Endothelial cell of umbilical vein (primary cell): ENCODE results near the gene AQP3. TPM values are rescaled to one million over a fixed set of nuclear protein-coding genes. Genes with fewer than 3 reads are reported as not detected.

Experiments used
- BruUV-seq: library from RNA; stranded (reverse); fragments of 400-500 nt; replicated peaks from 2 replicates; lab custom pipeline; 2021; lab: Mats Ljungman, UMichigan
- CTCF ChIA-PET: fragments of 300-600, 350-600 bp; sonication (Branson Sonifier 250); formaldehyde crosslinking; loops from one replicate; lab custom pipeline; 2021; ENCODE audit warnings: antibody characterized with exemption, inconsistent platforms; lab: Charles Lee
- POLR2A ChIA-PET: fragments of 300-600, 350-600 bp; sonication (Branson Sonifier 250); formaldehyde crosslinking; loops from one replicate; lab custom pipeline; 2021; ENCODE audit warnings: antibody characterized with exemption, inconsistent platforms; lab: Charles Lee
- DNase-seq: peaks from one replicate; pipeline ENCODE4 v3.0.0-alpha.2; 2011; ENCODE audit warnings: low read depth, low spot score
- FAIRE-seq: peaks from 2 replicates; lab custom pipeline; 2011; peaks lifted over from hg19 to GRCh38; lab: Jason Lieb, UNC
- H2AFZ ChIP-seq: 2 replicates; pipeline ENCODE4 v1.6.0; 2012; ENCODE audit warnings: low read depth, low read length, control low read depth, inconsistent platforms
- H3K27ac ChIP-seq: 2 replicates; pipeline ENCODE4 v1.5.1; 2011; ENCODE audit warnings: low read depth, mild to moderate bottlenecking, control low read depth, low read length, moderate library complexity; ENCODE audit not compliant: insufficient read depth
- H3K27me3 ChIP-seq, 2 experiments: 2 replicates each; pipeline versions ENCODE4 v1.6.0 to v1.6.1; 2011; ENCODE audit warnings: low read length in 2 of 2, mixed read lengths in 1 of 2; ENCODE audit not compliant: control insufficient read depth in 2 of 2, insufficient read depth in 2 of 2
- H3K36me3 ChIP-seq, 2 experiments: 2 replicates in 1 of 2; 3 replicates in 1 of 2; pipeline ENCODE4 v1.5.1; 2011; ENCODE audit warnings: low read length in 2 of 2, mild to moderate bottlenecking in 1 of 2, moderate library complexity in 1 of 2; ENCODE audit not compliant: control insufficient read depth in 2 of 2, insufficient read depth in 2 of 2; ENCODE audit errors: extremely low read depth in 1 of 2
- H3K4me1 ChIP-seq: 3 replicates; pipeline ENCODE4 v1.5.1; 2011; ENCODE audit warnings: mild to moderate bottlenecking, low read length; ENCODE audit not compliant: control insufficient read depth, insufficient read depth; ENCODE audit errors: extremely low read depth
- H3K4me2 ChIP-seq: 2 replicates; pipeline ENCODE4 v1.6.1; 2011; ENCODE audit warnings: low read length, control low read depth, mixed read lengths; ENCODE audit not compliant: insufficient read depth
- H3K4me3 ChIP-seq, 3 experiments: fragments of 200-600 bp in 1 of 3; sonication (generic), shearing (Covaris generic) in 1 of 3; replicated peaks in 1 of 3; 2 replicates each; pipeline ENCODE4 v1.5.1; 2011 to 2016; ENCODE audit warnings: control low read depth in 3 of 3, low read length in 3 of 3, mild to moderate bottlenecking in 2 of 3, inconsistent platforms in 1 of 3, low read depth in 1 of 3, moderate library complexity in 1 of 3; ENCODE audit not compliant: insufficient read depth in 1 of 3
- H3K79me2 ChIP-seq: 2 replicates; pipeline ENCODE4 v1.6.0; 2012; ENCODE audit warnings: low read length, inconsistent platforms; ENCODE audit not compliant: control insufficient read depth, insufficient read depth
- H3K9ac ChIP-seq: replicated peaks from 2 replicates; pipeline ENCODE3; 2011; ENCODE audit warnings: low read length, control low read depth; ENCODE audit not compliant: insufficient read depth; ENCODE audit errors: extremely low read depth
- H3K9me1 ChIP-seq: replicated peaks from 3 replicates; pipeline ENCODE4 v1.6.0; 2011; ENCODE audit warnings: mild to moderate bottlenecking, low read length; ENCODE audit not compliant: control insufficient read depth, insufficient read depth; ENCODE audit errors: extremely low read depth
- H3K9me3 ChIP-seq: replicated peaks from 2 replicates; pipeline ENCODE4 v1.5.1; 2012; ENCODE audit warnings: low read length, inconsistent platforms; ENCODE audit not compliant: control insufficient read depth, insufficient read depth
- H4K20me1 ChIP-seq: replicated peaks from 2 replicates; pipeline ENCODE3; 2011; ENCODE audit warnings: mild to moderate bottlenecking, low read length; ENCODE audit not compliant: control insufficient read depth, insufficient read depth; ENCODE audit errors: extremely low read depth
- CTCF ChIP-seq, 2 donors: IDR thresholded peaks; 1 replicate in 1 of 2; 2 replicates in 1 of 2; pipeline ENCODE4 v1.5.1; 2011; ENCODE audit warnings: low read length in 2 of 2, mild to moderate bottlenecking in 2 of 2, moderate library complexity in 2 of 2, control low read depth in 1 of 2, inconsistent platforms in 1 of 2, low read depth in 1 of 2; ENCODE audit not compliant: insufficient read depth in 1 of 2; ENCODE audit errors: extremely low read depth in 1 of 2
- EZH2 ChIP-seq: IDR thresholded peaks from 2 replicates; pipeline ENCODE4 v1.6.1; 2012; ENCODE audit warnings: borderline replicate concordance, low read depth, mild to moderate bottlenecking, moderate library complexity, low read length, inconsistent platforms; ENCODE audit not compliant: severe bottlenecking
- FOS ChIP-seq: IDR thresholded peaks from 2 replicates; pipeline ENCODE4 v1.6.1; 2011; ENCODE audit warnings: mild to moderate bottlenecking, low read length, moderate library complexity, borderline replicate concordance; ENCODE audit not compliant: insufficient read depth
- GATA2 ChIP-seq: IDR thresholded peaks from 2 replicates; pipeline ENCODE4 v1.7.0; 2011; ENCODE audit warnings: low read depth, mild to moderate bottlenecking, moderate library complexity, mixed read lengths, low read length; ENCODE audit not compliant: insufficient read length, insufficient read depth
- JUN ChIP-seq: IDR thresholded peaks from 2 replicates; pipeline ENCODE4 v1.6.1; 2011; ENCODE audit warnings: borderline replicate concordance, low read depth; ENCODE audit not compliant: insufficient read length, insufficient read depth
- MAX ChIP-seq: IDR thresholded peaks from 2 replicates; pipeline ENCODE4 v1.6.1; 2011; ENCODE audit not compliant: insufficient read depth, insufficient read length
- MYC ChIP-seq: IDR thresholded peaks from one replicate; pipeline ENCODE4 v1.6.1; 2011; ENCODE audit warnings: mild to moderate bottlenecking, low read depth, low read length
- POLR2A ChIP-seq: IDR thresholded peaks from 2 replicates; pipeline ENCODE4 v1.6.1; 2012; ENCODE audit warnings: low read depth, mild to moderate bottlenecking, control low read depth, low read length
- POLR2AphosphoS5 ChIP-seq: IDR thresholded peaks from 2 replicates; pipeline ENCODE4 v1.6.1; 2012; ENCODE audit warnings: low read depth, mild to moderate bottlenecking, control low read depth, low read length, moderate library complexity; ENCODE audit not compliant: insufficient read depth
- dilution Hi-C: fragments of 300-500 bp; cut with MboI; formaldehyde crosslinking; loops from one replicate; pipeline ENCODE4 v1.15.0; 2019; ENCODE audit warnings: low sequenced_read_pairs; ENCODE audit not compliant: extremely low pct_ligation_motif_present
- intact Hi-C: fragments of 100-400 bp; cut with micrococcal nuclease; formaldehyde crosslinking; loops from one replicate; pipeline ENCODE4 v1.10.0; 2022
- polyA plus RNA-seq, 4 experiments: library from polyadenylated mRNA; depleted of rRNA in 3 of 4; stranded (reverse) in 3 of 4; unstranded in 1 of 4; fragments of >200 nt; gene quantifications; 2 replicates each; pipeline versions ENCODE4 v1.2.1 to v1.2.3, GENCODE V29; 2011 to 2012; ENCODE audit warnings: missing spikeins in 1 of 4
- total RNA-seq: library from RNA; stranded (reverse); gene quantifications from 2 replicates; pipeline ENCODE4 v1.2.3, GENCODE V29; 2021

The AQP3 gene
- total and polyA plus RNA-seq, 2 donors (not counting 3 experiments of a cell fraction or from before 2014, with no cell fraction given): 0.93 to 1.8 TPM

DNA sequence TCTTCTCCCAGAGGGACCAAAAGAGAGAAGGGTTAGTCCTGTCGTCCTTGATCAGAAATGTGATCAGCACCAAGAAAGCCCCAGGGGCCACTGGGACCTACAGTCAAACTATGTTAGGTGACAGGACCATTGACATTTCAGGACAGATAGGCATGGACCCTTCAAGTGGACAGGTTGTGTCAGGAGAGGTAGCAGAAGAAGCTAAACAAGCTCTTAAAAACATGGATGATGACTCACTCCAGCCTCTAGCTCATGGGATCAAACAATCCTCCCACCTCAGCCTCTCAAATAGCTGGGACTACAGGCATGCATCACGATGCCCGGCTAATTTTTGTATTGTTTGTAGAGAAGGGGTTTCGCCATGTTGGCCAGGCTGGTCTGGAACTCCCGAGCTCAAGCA lies 2.3 kb upstream of the AQP3 start:
- dilution Hi-C loops: no loop called here
- POLR2A ChIA-PET: no interaction called here

More for the DNA sequence above, 2.3 kb upstream of the AQP3 start:
- Histone ChIP-seq H3K9ac (no peak overlapping the region), H3K27me3 (peaks cover 0 to 2% of the 10 kb centered on the region in 2 experiments), H3K9me1 (no peaks in the 10 kb centered on the region), H3K27ac (no peak overlapping the region), H4K20me1 (no peaks in the 10 kb centered on the region), H2AFZ (no peak overlapping the region), H3K36me3 (no peaks in the 10 kb centered on the region), H3K9me3 (no peaks in the 10 kb centered on the region), H3K4me1 (peaks cover 16% of the 10 kb centered on the region), H3K4me3 (no peak overlapping the region), H3K79me2 (no peaks in the 10 kb centered on the region), H3K4me2 (no peak overlapping the region)
- BruUV-seq: no TSS peak
- intact Hi-C loops: loop anchor here (5.0 kb wide), 1 partner anchor 42 kb away; no protein-coding TSS in a partner anchor
- FAIRE-seq: no peak
- TF ChIP-seq POLR2A (no peak), MAX (no peak), CTCF (IDR thresholded peaks at IDR 0.05; ENCODE audit: extremely low read depth in 1 of 2, insufficient read depth in 1 of 2, low read depth in 1 of 2, low read length in 2 of 2) (no peak), MYC (no peak), JUN (no peak), GATA2 (no peak), EZH2 (no peak), POLR2AphosphoS5 (no peak), FOS (no peak)
- CTCF ChIA-PET: interaction anchor here (1.0 to 5.5 kb wide), 3 partner anchors 9 to 75 kb away, joined by 3 to 121 read pairs (median 119); no protein-coding TSS in a partner anchor
- DNase-seq: no peak
